Measurements from ENCODE around the gene PRMT3.

GRCh38 chr11:20479513-20479912 is 92.0 kb downstream of the PRMT3 start:
- no peak for TF ChIP-seq POLR2AphosphoS5 (IDR thresholded peaks at IDR 0.05; ENCODE audit: insufficient read depth, low read depth, low read length)
- no peak for TF ChIP-seq CTCF (IDR thresholded peaks at IDR 0.05; ENCODE audit: extremely low read depth in 1 of 2, insufficient read depth in 1 of 2, low read depth in 1 of 2, low read length in 2 of 2)
- no peak for TF ChIP-seq POLR2A (IDR thresholded peaks at IDR 0.05; ENCODE audit: low read depth, low read length)
- TF ChIP-seq FOS (IDR thresholded peaks at IDR 0.05; ENCODE audit: borderline replicate concordance, insufficient read depth, low read length), result no peak
- no peak for TF ChIP-seq MYC (IDR thresholded peaks at IDR 0.05; ENCODE audit: low read depth, low read length)
- no peak for TF ChIP-seq EZH2 (IDR thresholded peaks at IDR 0.05; ENCODE audit: borderline replicate concordance, low read depth, low read length, severe bottlenecking)
- no peak for TF ChIP-seq JUN (IDR thresholded peaks at IDR 0.05; ENCODE audit: borderline replicate concordance, insufficient read depth, insufficient read length, low read depth)
- no peak for TF ChIP-seq MAX (IDR thresholded peaks at IDR 0.05; ENCODE audit: insufficient read depth, insufficient read length)
- TF ChIP-seq GATA2 (IDR thresholded peaks at IDR 0.05; ENCODE audit: insufficient read depth, insufficient read length, low read depth, low read length), result no peak
